DOHH2 (cell line): ENCODE results near the gene CUTC.

Experiments used
- H3F3A ChIP-seq: fragments of 200-600 bp; sonication (generic), shearing (Covaris generic); 2 replicates; pipeline ENCODE4 v1.6.0; 2016; ENCODE audit warnings: antibody characterized with exemption, mild to moderate bottlenecking; ENCODE audit not compliant: control insufficient read depth, insufficient read depth
- H3K27ac ChIP-seq: fragments of 200-600 bp; sonication (generic); 2 replicates; pipeline ENCODE4 v1.5.1; 2014; ENCODE audit warnings: low read depth, mild to moderate bottlenecking, low read length, moderate library complexity
- H3K27me3 ChIP-seq: fragments of 200-600 bp; sonication (generic); 2 replicates; pipeline ENCODE4 v1.6.1; 2014; ENCODE audit warnings: mild to moderate bottlenecking, low read length, mixed read lengths; ENCODE audit not compliant: control insufficient read depth
- H3K36me3 ChIP-seq: fragments of 200-600 bp; sonication (generic); 2 replicates; pipeline ENCODE4 v1.6.1; 2014; ENCODE audit warnings: mild to moderate bottlenecking, low read length, moderate library complexity, mixed read lengths; ENCODE audit not compliant: control insufficient read depth
- H3K4me1 ChIP-seq: fragments of 200-600 bp; sonication (generic); 2 replicates; pipeline ENCODE4 v1.6.1; 2014; ENCODE audit warnings: mild to moderate bottlenecking, low read length, mixed read lengths; ENCODE audit not compliant: control insufficient read depth
- H3K4me2 ChIP-seq: fragments of 200-600 bp; sonication (generic); 2 replicates; pipeline ENCODE4 v1.6.0; 2014; ENCODE audit warnings: mild to moderate bottlenecking, low read length, moderate library complexity
- H3K4me3 ChIP-seq: fragments of 200-600 bp; sonication (generic); 2 replicates; pipeline ENCODE4 v1.5.1; 2014; ENCODE audit warnings: mild to moderate bottlenecking, low read length, mixed read lengths
- H3K79me2 ChIP-seq: fragments of 200-600 bp; sonication (generic); 2 replicates; pipeline ENCODE4 v1.6.1; 2014; ENCODE audit warnings: mild to moderate bottlenecking, low read length, mixed read lengths; ENCODE audit not compliant: control insufficient read depth
- H3K9me2 ChIP-seq: fragments of 200-600 bp; sonication (generic); replicated peaks from 2 replicates; pipeline ENCODE4 v1.6.1; 2014; ENCODE audit warnings: mild to moderate bottlenecking, low read length, mixed read lengths; ENCODE audit not compliant: control insufficient read depth
- H3K9me3 ChIP-seq: fragments of 200-600 bp; sonication (generic); 2 replicates; pipeline ENCODE4 v1.6.1; 2014; ENCODE audit warnings: antibody characterized with exemption, low read length, mixed read lengths; ENCODE audit not compliant: control insufficient read depth, insufficient read depth
- H4K20me1 ChIP-seq: fragments of 200-600 bp; sonication (generic); 2 replicates; pipeline ENCODE4 v1.6.0; 2014; ENCODE audit warnings: low read depth, mild to moderate bottlenecking, antibody characterized with exemption, low read length, moderate library complexity; ENCODE audit not compliant: control insufficient read depth, insufficient read depth
- EZH2phosphoT487 ChIP-seq: fragments of 200-600 bp; sonication (generic); IDR thresholded peaks from 2 replicates; pipeline ENCODE4 v1.6.1; 2017; ENCODE audit warnings: borderline replicate concordance, mild to moderate bottlenecking, antibody characterized with exemption, low read length, moderate library complexity, mixed read lengths
- TF ChIP-seq, protein P1 (sequence below): fragments of 200-600 bp; sonication (generic); IDR thresholded peaks from one replicate; pipeline ENCODE4 v1.5.1; 2014; ENCODE audit warnings: antibody characterized with exemption, mild to moderate bottlenecking, low read depth, low read length; ENCODE audit not compliant: poor library complexity, severe bottlenecking

The CUTC gene

GRCh38 chr10:99779335-99779734, 47.3 kb downstream of the CUTC start:
- Histone ChIP-seq H3K4me1 (peaks cover 34% of the 10 kb centered on the region), H3F3A (0 out of 2 replicates have a peak, but pooled peaks cover 7% of the 10 kb centered on the region), H3K36me3 (no peaks in the 10 kb centered on the region), H3K9me3 (no peaks in the 10 kb centered on the region), H3K27ac (0 out of 2 replicates have a peak overlapping the region, but pooled peaks have one; percentile 2), H3K27me3 (no peaks in the 10 kb centered on the region), H3K4me3 (peak overlapping the region; percentile 17), H3K9me2 (no peaks in the 10 kb centered on the region), H4K20me1 (no peaks in the 10 kb centered on the region), H3K4me2 (peak overlapping the region; percentile 58), H3K79me2 (no peaks in the 10 kb centered on the region)
- no peak for TF ChIP-seq EZH2phosphoT487
- TF ChIP-seq, protein P1, sequence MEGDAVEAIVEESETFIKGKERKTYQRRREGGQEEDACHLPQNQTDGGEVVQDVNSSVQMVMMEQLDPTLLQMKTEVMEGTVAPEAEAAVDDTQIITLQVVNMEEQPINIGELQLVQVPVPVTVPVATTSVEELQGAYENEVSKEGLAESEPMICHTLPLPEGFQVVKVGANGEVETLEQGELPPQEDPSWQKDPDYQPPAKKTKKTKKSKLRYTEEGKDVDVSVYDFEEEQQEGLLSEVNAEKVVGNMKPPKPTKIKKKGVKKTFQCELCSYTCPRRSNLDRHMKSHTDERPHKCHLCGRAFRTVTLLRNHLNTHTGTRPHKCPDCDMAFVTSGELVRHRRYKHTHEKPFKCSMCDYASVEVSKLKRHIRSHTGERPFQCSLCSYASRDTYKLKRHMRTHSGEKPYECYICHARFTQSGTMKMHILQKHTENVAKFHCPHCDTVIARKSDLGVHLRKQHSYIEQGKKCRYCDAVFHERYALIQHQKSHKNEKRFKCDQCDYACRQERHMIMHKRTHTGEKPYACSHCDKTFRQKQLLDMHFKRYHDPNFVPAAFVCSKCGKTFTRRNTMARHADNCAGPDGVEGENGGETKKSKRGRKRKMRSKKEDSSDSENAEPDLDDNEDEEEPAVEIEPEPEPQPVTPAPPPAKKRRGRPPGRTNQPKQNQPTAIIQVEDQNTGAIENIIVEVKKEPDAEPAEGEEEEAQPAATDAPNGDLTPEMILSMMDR, result no peak

DNA sequence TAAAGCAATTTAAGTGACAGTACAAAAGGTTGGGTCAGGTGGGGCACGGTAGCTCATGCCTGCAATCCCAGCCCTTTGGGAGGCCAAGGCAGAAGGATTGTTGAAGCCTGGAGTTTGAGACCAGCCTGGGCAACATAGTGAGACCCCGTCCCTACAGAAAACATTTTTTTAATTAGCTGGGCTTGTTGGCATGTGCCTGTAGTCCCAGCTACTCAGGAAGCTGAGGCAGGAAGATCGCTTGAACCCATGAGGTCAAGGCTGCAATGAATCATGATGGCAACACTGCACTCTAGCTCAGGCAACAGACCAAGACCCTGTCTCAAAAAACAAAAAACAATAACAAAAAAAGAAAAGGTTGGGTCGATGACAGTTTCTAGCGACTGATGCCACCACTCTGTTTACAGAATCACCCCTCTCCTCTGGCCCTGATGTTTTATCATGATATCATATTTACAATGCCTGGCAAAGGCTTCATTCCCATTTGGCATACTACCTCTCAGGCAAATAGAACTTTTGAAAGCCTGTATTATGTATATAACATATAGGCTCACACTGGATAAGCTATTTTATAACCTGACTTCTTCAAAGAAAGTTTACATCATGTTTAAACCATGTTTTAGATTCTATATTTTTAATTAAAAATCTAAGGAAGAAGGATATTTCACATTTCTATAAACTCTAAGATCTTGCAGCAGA, 49.8 kb downstream of the CUTC start:
- no peaks in the 10 kb centered on the region for H3K27me3 ChIP-seq
- H4K20me1 ChIP-seq, result no peaks in the 10 kb centered on the region
- no peaks in the 10 kb centered on the region for H3K9me2 ChIP-seq
- peaks cover 29% of the 10 kb centered on the region for H3K4me1 ChIP-seq
- H3K4me2 ChIP-seq, result no peak overlapping the region
- no peaks in the 10 kb centered on the region for H3K36me3 ChIP-seq
- no peak overlapping the region for H3K27ac ChIP-seq
- no peak overlapping the region for H3K4me3 ChIP-seq
- no peak for TF ChIP-seq EZH2phosphoT487
- TF ChIP-seq, protein P1, result no peak
- no peaks in the 10 kb centered on the region for H3K79me2 ChIP-seq
- no peaks in the 10 kb centered on the region for H3K9me3 ChIP-seq
- H3F3A ChIP-seq, result no peaks in the 10 kb centered on the region

GRCh38 chr10:99782447-99783286, 50.6 kb downstream of the CUTC start, which contains the start of gene ABCC2:
Gene ABCC2, plus strand, starts transcription at chr10:99782640. Its CDS starts 205 bp downstream, at chr10:99782845.
- H3K79me2 ChIP-seq, result no peaks in the 10 kb centered on the region
- no peak within 1 kb of the TSS for H3K4me3 ChIP-seq
- no peaks in the 10 kb centered on the region for H3K36me3 ChIP-seq
- H3K9me2 ChIP-seq, result no peaks in the 10 kb centered on the region
- no peaks in the 10 kb centered on the region for H3K27me3 ChIP-seq
- H3K4me1 ChIP-seq, result peaks cover 21% of the 10 kb centered on the region
- H3K9me3 ChIP-seq, result no peaks in the 10 kb centered on the region
- no peaks in the 10 kb centered on the region for H3F3A ChIP-seq
- no peak within 1 kb of the TSS for H3K27ac ChIP-seq
- no peaks in the 10 kb centered on the region for H4K20me1 ChIP-seq
- H3K4me2 ChIP-seq, result no peak within 1 kb of the TSS
- TF ChIP-seq, protein P1, result no peak
- no peak for TF ChIP-seq EZH2phosphoT487
